Retinal pigment epithelial cell (primary cell): Measurements from ENCODE around the gene PHKG1.
"Not testable (repeated sequence)": the region's sequence is repeated elsewhere in the genome, so short reads cannot be mapped to it uniquely, and the experiment has no call there.

Experiments used
- DNase-seq: peaks from one replicate; pipeline ENCODE4 v3.0.0-alpha.2; 2010; ENCODE audit warnings: low read depth
- H3K4me3 ChIP-seq: 2 replicates; pipeline ENCODE4 v1.5.1; 2011; ENCODE audit warnings: mild to moderate bottlenecking, low read length, control low read depth, moderate library complexity
- CTCF ChIP-seq: conservative IDR thresholded peaks from 2 replicates; pipeline ENCODE4 v1.5.1; 2011; ENCODE audit warnings: low read depth, low read length, control low read depth, inconsistent platforms

Gene PHKG1

DNA sequence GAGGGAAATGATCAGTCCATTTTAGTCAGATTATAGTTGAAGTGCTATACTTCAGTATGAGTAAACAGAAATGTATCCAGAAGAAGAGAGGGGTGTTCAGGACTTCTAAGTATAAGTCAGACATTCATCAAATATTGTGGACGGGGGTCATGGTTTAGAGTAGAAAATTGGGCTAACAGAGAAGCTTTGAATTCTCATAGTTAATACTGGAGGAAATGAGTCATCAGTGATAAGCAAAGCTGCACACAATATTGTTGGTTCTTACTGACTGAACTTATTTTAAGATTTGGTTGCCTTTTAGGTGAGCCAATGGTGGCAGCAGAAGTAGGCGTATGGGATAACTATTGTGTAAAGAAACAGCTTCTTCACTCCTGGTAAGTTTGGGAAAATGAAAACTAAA lies 30.4 kb downstream of the PHKG1 start:
- TF ChIP-seq CTCF, result no peak

GRCh38 chr7:56053993-56054392 lies 38.8 kb downstream of the PHKG1 start:
- DNase-seq, result no peak
- no peak overlapping the region for H3K4me3 ChIP-seq
- TF ChIP-seq CTCF, result no peak

More for the DNA sequence above, 30.4 kb downstream of the PHKG1 start:
- H3K4me3 ChIP-seq, result no peak overlapping the region
- no peak for DNase-seq

DNA sequence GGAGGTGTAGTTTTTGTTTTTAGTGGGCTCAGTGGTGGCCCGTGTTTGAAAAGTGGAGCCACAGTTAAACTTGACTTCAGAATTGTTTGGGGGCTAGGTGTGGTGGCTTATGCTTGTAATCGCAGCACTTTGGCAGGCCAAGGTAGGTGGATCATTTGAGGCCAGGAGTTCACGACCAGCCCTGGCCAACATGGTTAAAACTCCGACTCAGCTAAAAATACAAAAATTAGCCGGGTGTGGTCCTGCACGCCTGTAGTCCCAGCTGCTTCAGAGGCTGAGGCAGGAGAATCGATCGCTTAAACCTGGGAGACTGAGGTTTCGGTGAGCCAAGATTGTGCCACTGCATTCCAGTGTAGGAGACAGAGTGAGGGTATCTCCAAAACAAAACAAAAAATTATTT lies 39.4 kb downstream of the PHKG1 start:
- TF ChIP-seq CTCF, result no peak
- H3K4me3 ChIP-seq, result peak overlapping the region; percentile 80

GRCh38 chr7:56051339-56052191 lies 41.2 kb downstream of the PHKG1 start, which contains the start of the genes CCT6A and PSPH:
TSS of gene CCT6A (plus strand) at chr7:56051765. CDS start at chr7:56051849, 84 bp downstream.
TSS of gene PSPH (minus strand) at chr7:56051444. CDS start at chr7:56021212, 30,232 bp downstream.
- no peak for TF ChIP-seq CTCF
- peak within 1 kb of the TSS; percentile 80 for H3K4me3 ChIP-seq
- peak; percentile 95 for DNase-seq

More for the DNA sequence above, 39.4 kb downstream of the PHKG1 start:
- no peak for DNase-seq

DNA sequence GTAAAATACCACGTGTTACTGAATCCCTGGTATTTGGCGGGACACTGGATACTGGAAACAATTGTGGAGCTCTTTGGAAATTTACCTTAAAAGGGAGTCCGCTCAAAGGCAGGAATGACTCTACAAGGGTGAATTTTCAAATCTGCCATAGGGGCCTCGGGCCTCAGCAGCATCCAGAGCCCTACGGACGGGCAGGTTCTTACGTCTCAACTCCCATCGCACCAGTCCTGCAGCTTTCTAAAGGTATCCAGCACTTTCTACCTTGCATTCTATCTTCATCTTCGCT lies 41.8 kb downstream of the PHKG1 start:
- no peak for TF ChIP-seq CTCF
- no peak for DNase-seq
- peak overlapping the region; percentile 59 for H3K4me3 ChIP-seq

GRCh38 chr7:56048763-56049162 lies 44.0 kb downstream of the PHKG1 start:
- not testable (repeated sequence) for DNase-seq, H3K4me3 ChIP-seq

DNA sequence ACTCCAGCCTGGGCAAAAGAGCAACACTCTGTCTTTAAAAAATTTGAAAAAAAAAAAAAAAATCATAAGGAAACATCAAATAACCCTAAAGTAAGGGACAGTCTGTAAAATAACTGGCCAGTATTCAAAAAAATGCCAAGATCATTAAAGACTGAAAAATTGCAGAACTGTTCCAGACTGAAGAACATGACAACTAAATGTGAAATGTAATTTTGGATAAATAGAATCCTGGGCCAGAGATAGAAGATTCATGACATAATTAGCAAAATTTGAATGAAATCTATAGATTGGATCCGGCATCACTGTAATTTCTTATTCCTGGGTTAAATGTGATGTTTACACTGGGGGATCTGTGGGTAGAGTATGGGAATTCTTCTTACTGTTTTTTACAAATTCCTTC lies 44.5 kb downstream of the PHKG1 start:
- no peak for DNase-seq
- no peak for TF ChIP-seq CTCF
- no peak overlapping the region for H3K4me3 ChIP-seq

DNA sequence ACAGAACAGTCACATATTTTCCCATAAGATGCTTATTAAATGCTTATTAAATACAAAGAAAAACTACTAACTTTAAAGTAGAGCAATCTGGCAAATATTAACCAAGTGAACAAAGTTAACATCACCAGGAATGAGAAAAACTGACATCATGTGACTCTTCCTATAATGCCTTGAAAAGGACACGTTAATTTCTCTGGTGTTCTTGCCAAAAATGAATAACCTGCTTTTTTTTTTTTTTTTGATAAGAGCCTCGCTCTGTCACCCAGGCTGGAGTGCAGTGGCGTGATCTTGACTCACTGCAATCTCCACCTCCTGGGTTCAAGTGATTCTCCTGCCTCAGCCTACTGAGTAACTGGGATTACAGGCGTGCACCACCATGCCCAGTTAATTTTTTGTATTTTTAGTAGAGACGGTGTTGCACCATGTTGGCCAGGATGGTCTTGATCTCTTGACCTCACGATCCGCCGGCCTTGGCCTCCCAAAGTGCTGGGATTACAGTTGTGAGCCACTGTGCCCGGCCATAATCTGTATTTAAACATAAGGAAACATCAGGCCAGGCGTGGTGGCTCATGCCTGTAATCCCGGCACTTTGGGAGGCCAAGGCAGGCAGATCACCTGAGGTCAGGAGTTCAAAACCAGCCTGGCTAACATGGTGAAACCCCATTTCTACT lies 45.2 kb downstream of the PHKG1 start:
- DNase-seq, result not testable (repeated sequence)

More for the DNA sequence above, 45.2 kb downstream of the PHKG1 start:
- not testable (repeated sequence) for H3K4me3 ChIP-seq
